SK-MEL-5 (cell line): Measurements from ENCODE around the gene USP2. TPM values are rescaled to one million over a fixed set of nuclear protein-coding genes. Genes with fewer than 3 reads are reported as not detected.

Experiments used
- DNase-seq: peaks from one replicate; pipeline ENCODE4 v3.0.0-alpha.2; 2016; ENCODE audit warnings: low read depth, low spot score
- in situ Hi-C: cut with HindIII; loops from 2 replicates; pipeline ENCODE4 v1.10.0; 2016; ENCODE audit warnings: low sequenced_read_pairs, high pct_unique_total_duplicates, low pct_unique_long_range_greater_than_20kb
- total RNA-seq: library from RNA; depleted of rRNA; stranded (reverse); fragments of >200 nt; shearing (Covaris generic); gene quantifications from 2 replicates; pipeline ENCODE4 v1.2.3, GENCODE V29; 2014

USP2 gene
- total RNA-seq, 1 experiment from 2014 or later = 0.37 TPM

DNA sequence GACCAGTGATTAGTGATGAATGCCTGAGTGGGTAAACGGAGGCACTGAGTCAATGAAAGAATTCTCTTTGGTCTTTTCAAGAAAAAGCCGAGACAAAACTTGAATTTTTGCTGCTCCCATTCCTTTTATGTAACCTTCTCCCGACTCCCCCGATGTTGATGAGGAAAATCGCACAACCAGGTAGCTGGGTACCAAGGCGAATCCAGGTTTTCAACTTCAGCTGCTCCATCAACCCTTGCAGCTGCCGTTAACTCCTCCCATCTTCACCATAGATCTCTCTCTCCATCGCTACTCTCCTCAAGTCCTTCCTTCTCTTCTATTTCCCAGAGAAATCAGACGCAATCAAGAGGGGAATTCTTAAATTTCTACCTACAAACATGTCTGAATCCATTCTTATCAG, 611 bp upstream of the USP2 start:
- DNase-seq = no peak
- in situ Hi-C loops = no loop called here

- in situ Hi-C loops = no loop called here
- no peak for DNase-seq
Measured at GRCh38 chr11:119380827-119381180, 686 bp downstream of the USP2 start.

- in situ Hi-C loops = no loop called here
- no peak for DNase-seq
Measured at GRCh38 chr11:119380160-119380826, 1.2 kb downstream of the USP2 start.

DNA sequence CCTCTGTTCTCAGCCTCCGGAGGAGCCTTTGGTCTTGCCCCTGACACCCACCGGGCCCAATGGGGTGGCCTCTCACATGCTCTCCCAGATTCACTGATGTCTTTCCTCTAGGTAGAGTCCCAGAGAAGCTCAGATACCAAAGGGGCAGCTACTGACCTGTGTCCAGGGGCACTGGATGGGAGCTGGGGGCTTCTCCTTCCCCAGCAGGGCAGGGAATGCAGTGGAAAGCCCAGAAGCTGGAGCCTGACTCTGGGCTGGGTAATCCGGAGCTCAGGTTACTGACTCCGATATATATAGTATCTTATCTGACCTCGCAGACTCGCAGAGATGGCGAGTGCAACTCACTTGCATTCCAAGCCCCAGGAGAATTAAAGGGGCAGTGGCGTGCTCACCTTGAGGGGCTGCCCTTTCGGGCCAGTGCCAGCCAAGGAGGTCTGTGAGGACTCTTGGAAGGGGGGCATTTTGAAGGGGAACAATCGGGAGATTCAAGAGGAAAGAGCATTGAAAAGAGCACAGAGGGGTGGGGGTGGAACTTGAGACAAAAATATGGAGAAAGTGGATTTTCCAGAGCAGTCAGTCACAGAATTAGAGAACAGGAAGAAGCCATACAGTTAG, 2.5 kb downstream of the USP2 start:
- no peak for DNase-seq
- in situ Hi-C loops = no loop called here

- in situ Hi-C loops = no loop called here
- DNase-seq = no peak
Measured at GRCh38 chr11:119377961-119378667, 3.4 kb downstream of the USP2 start.

DNA sequence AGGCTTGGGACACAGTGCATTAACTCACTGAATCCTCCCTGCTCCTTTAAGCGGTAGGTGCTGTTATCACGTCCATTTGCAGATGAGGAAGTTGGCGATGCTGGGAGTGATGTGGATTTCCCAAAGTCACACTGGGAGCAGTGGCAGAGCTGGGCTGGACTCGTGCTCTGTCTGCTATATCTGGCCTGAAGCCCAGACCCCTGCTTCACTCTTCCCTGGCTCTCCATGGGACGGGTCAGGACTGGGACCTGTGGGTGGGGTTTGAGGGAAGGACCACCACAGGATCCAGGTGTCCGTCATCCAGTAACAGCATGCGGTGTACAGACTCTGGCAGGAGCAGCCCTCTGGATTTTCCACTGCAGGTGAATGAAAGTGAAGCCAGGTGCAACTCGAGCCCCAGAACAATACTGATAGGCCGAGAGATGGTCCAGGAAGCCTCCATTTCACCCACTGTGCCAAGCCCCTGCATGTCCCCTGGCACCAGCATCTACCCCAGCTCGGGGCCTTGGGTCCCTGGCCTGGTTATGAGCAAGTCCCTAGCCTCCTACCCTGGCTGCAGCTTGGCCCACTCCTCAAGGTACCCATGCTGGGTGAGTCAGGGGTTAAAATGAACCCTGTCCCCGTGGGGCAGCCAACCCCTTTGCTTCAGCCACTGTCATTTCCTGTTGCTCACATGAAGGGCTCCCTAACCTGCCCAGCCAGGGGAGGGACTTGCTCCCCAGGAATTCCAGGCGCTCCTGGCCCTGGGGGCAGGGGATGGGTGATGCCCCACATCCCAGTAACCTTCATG, 4.2 kb downstream of the USP2 start:
- in situ Hi-C loops = no loop called here
- no peak for DNase-seq

DNA sequence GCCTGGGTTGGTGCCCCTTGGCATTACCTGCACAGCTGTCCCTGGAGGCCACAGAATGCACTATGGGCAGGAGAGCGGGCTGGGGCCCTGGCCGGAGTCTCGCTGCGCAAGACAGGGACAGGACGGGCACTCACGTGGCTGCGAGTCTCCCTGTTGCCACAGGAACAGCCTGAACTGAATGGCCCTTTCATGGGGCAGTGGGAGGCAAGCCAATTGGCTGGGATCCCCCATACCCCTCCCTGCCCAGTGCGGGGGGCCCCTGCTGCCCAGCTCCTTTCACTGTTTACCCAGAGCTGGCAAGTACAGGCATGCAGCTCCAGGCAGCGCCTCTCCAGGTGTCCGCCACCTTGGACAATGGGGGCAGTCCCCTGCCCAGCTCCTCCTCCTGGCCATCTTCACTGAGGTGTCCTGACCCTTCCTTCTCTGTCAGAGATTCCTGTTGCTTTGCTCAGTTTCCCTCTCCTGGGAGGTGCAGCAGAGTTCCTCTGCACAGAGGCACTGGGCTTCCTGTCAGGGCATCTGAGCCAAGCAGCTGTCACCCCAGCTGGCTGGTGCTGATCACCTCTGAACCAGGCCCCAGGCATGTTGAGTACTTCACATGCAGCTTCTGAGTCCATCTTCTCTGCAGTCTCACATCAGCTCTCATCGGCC, 5.2 kb downstream of the USP2 start:
- in situ Hi-C loops = no loop called here
- DNase-seq = no peak

DNA sequence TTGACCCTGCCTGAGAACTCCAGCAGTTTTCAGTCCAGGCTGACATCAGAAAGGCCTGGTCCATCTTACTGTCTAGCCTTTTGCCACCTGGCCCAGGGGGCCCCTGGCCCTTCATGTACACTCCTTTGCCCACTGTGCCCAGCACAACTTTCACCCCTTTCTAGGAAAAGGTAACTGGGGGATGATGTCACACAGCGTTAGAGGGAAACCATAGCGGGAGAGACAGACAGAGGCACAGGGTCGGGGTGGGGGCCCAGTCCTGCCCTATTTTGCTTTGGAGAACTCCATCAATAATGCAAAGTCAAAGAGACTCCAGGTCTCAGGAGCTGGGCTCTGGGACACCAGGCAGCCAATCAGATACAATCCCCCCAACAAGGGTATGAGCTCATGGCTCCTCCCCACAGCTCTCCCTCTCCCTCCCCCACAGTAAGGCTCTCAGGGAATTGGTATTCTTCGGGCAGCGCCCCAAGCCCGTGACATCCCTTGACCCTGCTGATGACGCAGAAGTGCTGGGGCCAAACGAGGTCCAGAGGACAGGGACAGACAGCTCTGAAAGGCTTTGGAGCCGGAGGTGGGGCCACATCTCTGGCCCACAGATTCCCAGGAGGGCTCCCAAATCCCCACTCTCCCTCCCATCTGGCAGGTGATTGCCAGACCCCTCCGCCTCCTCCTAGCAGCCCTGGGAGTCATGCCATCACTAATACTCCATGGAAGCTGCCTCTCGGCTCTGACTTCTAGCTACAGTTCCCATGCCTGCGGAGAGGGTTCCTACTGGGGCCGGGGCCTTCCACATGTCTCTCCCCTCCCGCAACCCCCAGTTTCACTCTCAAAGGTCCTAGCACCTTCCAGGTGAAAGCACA, 5.9 kb downstream of the USP2 start:
- no peak for DNase-seq
- in situ Hi-C loops = no loop called here

GRCh38 chr11:119374632-119375336, 6.7 kb downstream of the USP2 start:
- no peak for DNase-seq
- in situ Hi-C loops = no loop called here

DNA sequence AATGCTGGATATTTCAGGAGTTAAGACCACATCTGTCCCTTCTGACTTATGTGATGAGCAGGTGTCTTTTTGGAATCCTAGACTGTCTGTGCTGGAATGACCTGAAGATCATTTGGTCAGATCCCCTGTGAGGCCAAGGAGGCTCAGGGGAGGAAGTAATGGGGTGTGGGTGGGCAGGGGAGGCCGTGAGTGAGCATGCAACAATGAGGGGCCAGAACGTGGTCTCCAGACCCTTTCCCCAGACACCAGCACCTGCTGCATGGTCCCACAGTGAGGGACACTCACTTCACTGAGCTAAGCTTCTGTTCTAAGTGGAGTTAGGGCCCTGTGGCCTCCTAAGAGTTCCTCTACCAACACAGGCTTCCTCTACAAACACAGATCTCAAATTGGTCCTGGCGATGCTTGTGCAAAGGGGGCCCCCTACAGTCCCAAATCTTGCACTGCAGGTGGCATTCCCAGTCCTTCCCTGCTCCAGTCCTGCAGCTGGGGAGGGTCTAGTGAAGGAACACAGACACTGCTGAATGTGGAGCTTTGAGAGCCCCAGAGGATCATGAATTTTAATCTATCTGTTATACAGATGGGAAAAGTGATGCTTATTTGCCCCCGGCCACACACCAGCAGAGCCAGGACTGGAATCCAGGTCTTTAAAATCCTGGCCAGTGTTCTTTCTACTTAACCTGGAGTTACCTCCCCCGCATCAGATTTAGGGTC, 7.4 kb downstream of the USP2 start:
- DNase-seq = peak; percentile 74
- in situ Hi-C loops = no loop called here

DNA sequence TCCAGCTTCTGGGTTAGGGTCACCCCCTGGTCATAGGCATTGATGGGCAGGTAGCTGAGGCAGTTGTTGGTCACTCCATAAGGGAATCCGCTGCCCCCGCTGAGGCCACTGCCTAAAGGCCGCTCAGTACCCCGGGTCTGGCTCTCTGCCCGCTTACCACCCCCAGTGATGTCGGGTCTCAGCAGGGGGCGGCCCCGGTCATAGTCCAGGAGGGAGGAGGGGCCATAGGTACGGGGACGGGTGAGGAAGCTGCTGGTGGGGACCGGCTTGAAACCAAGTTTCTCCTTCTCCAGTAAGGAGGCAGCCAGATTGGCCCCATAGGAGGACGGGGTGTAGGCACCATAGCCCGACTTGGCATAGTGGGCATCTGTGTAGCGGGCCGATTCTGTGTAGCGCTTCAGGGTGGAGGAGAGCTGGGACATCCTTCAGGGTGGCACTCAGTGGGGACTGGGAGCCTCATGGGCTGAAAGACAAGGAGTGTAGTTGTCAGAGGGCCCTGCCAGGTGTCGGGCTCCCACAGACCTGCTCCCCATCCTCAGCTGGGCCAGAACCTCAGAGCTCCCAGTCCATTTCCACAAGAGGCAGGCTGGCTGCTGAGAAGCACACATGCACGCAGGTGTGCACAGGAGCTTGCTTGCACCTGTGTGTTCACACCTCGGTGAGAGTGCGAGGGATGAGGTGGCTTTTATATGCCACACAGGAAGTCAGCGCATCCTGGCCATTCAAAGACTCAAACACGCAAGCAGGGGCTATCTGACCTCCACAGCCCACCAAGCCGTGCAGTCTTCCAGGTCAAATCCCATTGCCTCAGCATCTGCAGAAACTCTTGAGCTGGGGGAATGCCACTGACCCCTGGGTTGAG, 8.2 kb downstream of the USP2 start:
- no peak for DNase-seq
- in situ Hi-C loops = no loop called here

GRCh38 chr11:119372260-119373058, 9.0 kb downstream of the USP2 start:
- in situ Hi-C loops = no loop called here
- no peak for DNase-seq

DNA sequence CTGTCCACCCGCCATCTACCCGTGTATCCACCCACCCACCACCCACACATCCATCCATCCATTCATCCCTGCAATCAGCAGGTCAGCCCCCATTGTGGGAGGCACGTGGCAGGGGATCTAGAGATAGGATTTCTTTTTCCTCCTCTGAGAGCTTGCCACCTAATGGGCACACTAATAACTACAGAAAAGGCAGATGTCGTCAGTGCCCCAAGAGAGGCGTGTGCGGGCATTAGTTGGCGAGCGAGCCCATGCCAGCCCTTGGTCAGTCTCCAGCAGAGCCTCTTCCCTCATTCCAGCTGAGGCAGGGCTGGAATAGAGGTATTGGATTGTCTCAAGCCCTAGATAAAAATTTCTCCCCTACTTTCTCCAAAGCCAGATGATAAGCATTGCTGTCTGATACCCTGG, 9.7 kb downstream of the USP2 start:
- in situ Hi-C loops = no loop called here
- DNase-seq = peak; percentile 50

GRCh38 chr11:119371067-119371601, 10.4 kb downstream of the USP2 start:
- in situ Hi-C loops = no loop called here
- DNase-seq = no peak
